Measurements from ENCODE around the gene BCAS4.

- no peak for TF ChIP-seq GATA2 (IDR thresholded peaks at IDR 0.05; ENCODE audit: low read depth, low read length)
- TF ChIP-seq GATA3 (IDR thresholded peaks at IDR 0.05; ENCODE audit: low read depth, low read length) = no peak
Measured at GRCh38 chr20:50892394-50892793, 97.5 kb downstream of the BCAS4 start.
